Heart left ventricle (tissue), 13 donors: ENCODE data around the gene SLC39A11.

Experiments
- POLR2A ChIP-seq, 2 donors: fragments of 450-650 bp; IDR thresholded peaks; one replicate each; pipeline ENCODE4 v1.6.1; 2017; ENCODE audit warnings: antibody characterized with exemption in 2 of 2, mild to moderate bottlenecking in 2 of 2, moderate library complexity in 2 of 2
- TF ChIP-seq, protein P1 (sequence below), 12 donors: fragments of 200-600 bp; sonication (generic) in 4 of 12; IDR thresholded peaks; one replicate each; pipeline versions ENCODE4 v1.5.0 to v1.8.0; 2018 to 2022; ENCODE audit warnings: antibody characterized with exemption in 12 of 12, mild to moderate bottlenecking in 5 of 12
- donor health status: ischemic (EF 13 %, LVEDD 7.1; RV severe dilation, severe dysfunction).
- donor health status: DM: no; HTN: yes; CAD: no.
- donor health status: DM: no; HTN: no; CAD: no.
- donor health status: ischemic (EF 25% LVEDD 6.9; RV normal size, moderate dysfunction).
- donor health status: ischemic (EF 25% LVEDD 5.7; RV mildly dilated, moderate dysfunction).
- donor health status: ischemic (EF 35%, LVEDD 5.7; RV mildly dilated, moderate dysfunction).
- donor health status: nonischemic (EF 11% LVEDD 7.7; RV severe dilation, severe dysfunction).
- donor health status: DM: yes; HTN: yes; CAD: no.
- donor health status: PGD.
- donor health status: ischemic (EF 29% LVEDD 5.4; RV normal size, mild dysfunction).
- donor health status: nonischemic (EF 23%, LVEDD 6.1; RV moderate dilation, normal function).

DNA sequence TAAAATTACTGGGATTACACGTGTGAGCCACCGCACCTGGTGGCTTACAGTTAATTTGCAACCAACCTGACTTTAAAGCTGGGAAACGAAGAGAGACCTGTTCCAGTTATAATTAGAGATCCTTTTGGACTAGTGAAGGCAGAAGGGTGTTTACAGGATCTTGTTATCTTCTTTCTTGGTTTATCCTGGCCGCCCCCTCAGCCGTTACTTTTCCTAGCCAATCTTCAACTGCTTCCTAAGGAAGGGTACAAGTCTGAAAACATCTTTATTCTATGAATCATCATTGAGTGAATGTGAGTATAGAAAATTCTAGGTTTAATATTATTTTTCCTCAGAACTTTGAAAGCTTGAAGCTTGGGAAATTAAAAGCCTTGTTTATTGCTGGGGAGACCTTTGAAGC lies 286.5 kb downstream of the SLC39A11 start:
- TF ChIP-seq, protein P1, sequence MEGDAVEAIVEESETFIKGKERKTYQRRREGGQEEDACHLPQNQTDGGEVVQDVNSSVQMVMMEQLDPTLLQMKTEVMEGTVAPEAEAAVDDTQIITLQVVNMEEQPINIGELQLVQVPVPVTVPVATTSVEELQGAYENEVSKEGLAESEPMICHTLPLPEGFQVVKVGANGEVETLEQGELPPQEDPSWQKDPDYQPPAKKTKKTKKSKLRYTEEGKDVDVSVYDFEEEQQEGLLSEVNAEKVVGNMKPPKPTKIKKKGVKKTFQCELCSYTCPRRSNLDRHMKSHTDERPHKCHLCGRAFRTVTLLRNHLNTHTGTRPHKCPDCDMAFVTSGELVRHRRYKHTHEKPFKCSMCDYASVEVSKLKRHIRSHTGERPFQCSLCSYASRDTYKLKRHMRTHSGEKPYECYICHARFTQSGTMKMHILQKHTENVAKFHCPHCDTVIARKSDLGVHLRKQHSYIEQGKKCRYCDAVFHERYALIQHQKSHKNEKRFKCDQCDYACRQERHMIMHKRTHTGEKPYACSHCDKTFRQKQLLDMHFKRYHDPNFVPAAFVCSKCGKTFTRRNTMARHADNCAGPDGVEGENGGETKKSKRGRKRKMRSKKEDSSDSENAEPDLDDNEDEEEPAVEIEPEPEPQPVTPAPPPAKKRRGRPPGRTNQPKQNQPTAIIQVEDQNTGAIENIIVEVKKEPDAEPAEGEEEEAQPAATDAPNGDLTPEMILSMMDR (IDR thresholded peaks at IDR 0.05): no peak
- TF ChIP-seq POLR2A (IDR thresholded peaks at IDR 0.05): no peak
